ENCODE measurements around the gene WDFY4. TPM values are rescaled to one million over a fixed set of nuclear protein-coding genes. Genes with fewer than 3 reads are reported as not detected.

The WDFY4 gene
- total RNA-seq, 1 experiment from 2014 or later, result not detected

- DNase-seq (ENCODE audit: extremely low read depth, low read depth), result no peak
These were observed 22.8 kb downstream of the WDFY4 start for GRCh38 chr10:48707472-48707871.

GRCh38 chr10:48708144-48708543, 23.5 kb downstream of the WDFY4 start:
- DNase-seq (ENCODE audit: extremely low read depth, low read depth), result no peak

- no peak for DNase-seq (ENCODE audit: extremely low read depth, low read depth)
These were observed 26.1 kb downstream of the WDFY4 start for GRCh38 chr10:48710647-48711275.

- DNase-seq (ENCODE audit: extremely low read depth, low read depth), result no peak
These were observed 27.2 kb downstream of the WDFY4 start for GRCh38 chr10:48711830-48712229.

- no peak for DNase-seq (ENCODE audit: extremely low read depth, low read depth)
These were observed 29.4 kb downstream of the WDFY4 start for GRCh38 chr10:48714088-48714487.

GRCh38 chr10:48716416-48716815, 31.7 kb downstream of the WDFY4 start:
- DNase-seq (ENCODE audit: extremely low read depth, low read depth), result no peak

GRCh38 chr10:48720611-48721010, 35.9 kb downstream of the WDFY4 start:
- no peak for DNase-seq (ENCODE audit: extremely low read depth, low read depth)

GRCh38 chr10:48722153-48723145, 37.8 kb downstream of the WDFY4 start:
- DNase-seq (ENCODE audit: extremely low read depth, low read depth), result no peak

GRCh38 chr10:48724127-48724526, 39.5 kb downstream of the WDFY4 start:
- no peak for DNase-seq (ENCODE audit: extremely low read depth, low read depth)

- DNase-seq (ENCODE audit: extremely low read depth, low read depth), result no peak
These were observed 41.0 kb downstream of the WDFY4 start for GRCh38 chr10:48725708-48726107.

GRCh38 chr10:48727866-48728265, 43.2 kb downstream of the WDFY4 start:
- DNase-seq (ENCODE audit: extremely low read depth, low read depth), result no peak

- DNase-seq (ENCODE audit: extremely low read depth, low read depth), result no peak
These were observed 44.5 kb downstream of the WDFY4 start for GRCh38 chr10:48729222-48729621.

GRCh38 chr10:48729941-48730457, 45.3 kb downstream of the WDFY4 start:
- DNase-seq (ENCODE audit: extremely low read depth, low read depth), result no peak

GRCh38 chr10:48731141-48731540, 46.5 kb downstream of the WDFY4 start:
- DNase-seq (ENCODE audit: extremely low read depth, low read depth), result no peak

- no peak for DNase-seq (ENCODE audit: extremely low read depth, low read depth)
These were observed 47.0 kb downstream of the WDFY4 start for GRCh38 chr10:48731654-48732053.

GRCh38 chr10:48733329-48733728, 48.7 kb downstream of the WDFY4 start:
- no peak for DNase-seq (ENCODE audit: extremely low read depth, low read depth)

- DNase-seq (ENCODE audit: extremely low read depth, low read depth), result no peak
These were observed 51.2 kb downstream of the WDFY4 start for GRCh38 chr10:48735836-48736390.

- DNase-seq (ENCODE audit: extremely low read depth, low read depth), result no peak
These were observed 51.9 kb downstream of the WDFY4 start for GRCh38 chr10:48736596-48736995.

GRCh38 chr10:48737886-48738285, 53.2 kb downstream of the WDFY4 start:
- DNase-seq (ENCODE audit: extremely low read depth, low read depth), result no peak

- no peak for DNase-seq (ENCODE audit: extremely low read depth, low read depth)
These were observed 54.5 kb downstream of the WDFY4 start for GRCh38 chr10:48739170-48739569.

GRCh38 chr10:48740015-48740707, 55.5 kb downstream of the WDFY4 start:
- no peak for DNase-seq (ENCODE audit: extremely low read depth, low read depth)
